GM12878 (cell line): ENCODE measurements around the gene MAMDC2. TPM values are rescaled to one million over a fixed set of nuclear protein-coding genes. Genes with fewer than 3 reads are reported as not detected.

Source experiments
- ATAC-seq: fragments of 200-7000 bp; cut with Tn5 transposase; 3 replicates; pipeline ENCODE4 v1.9.1; 2020; ENCODE audit warnings: mild to moderate bottlenecking, moderate library complexity
- BruUV-seq: library from RNA; stranded (reverse); fragments of 400-500 nt; replicated peaks from 2 replicates; lab custom pipeline; 2021; lab: Mats Ljungman, UMichigan
- CTCF ChIA-PET: fragments of 300-600 bp; sonication (Branson Sonifier 250); formaldehyde crosslinking; extraction: SDS; loops from one replicate; lab custom pipeline; 2021; ENCODE audit warnings: inconsistent platforms; lab: Yijun Ruan, JAX
- POLR2A ChIA-PET: fragments of 350-600 bp; formaldehyde crosslinking; extraction: SDS; loops from one replicate; lab custom pipeline; 2021; ENCODE audit warnings: inconsistent platforms; lab: Charles Lee
- RAD21 ChIA-PET: fragments of 300-600 bp; sonication (Branson Sonifier 250); formaldehyde crosslinking; loops from one replicate; lab custom pipeline; 2023; ENCODE audit warnings: antibody characterized with exemption; ENCODE audit not compliant: unreplicated experiment; lab: Charles Lee
- SMC1A ChIA-PET: fragments of 300-600 bp; sonication (Branson Sonifier 250); formaldehyde crosslinking; loops from one replicate; lab custom pipeline; 2023; ENCODE audit not compliant: unreplicated experiment, uncharacterized antibody; lab: Charles Lee
- DNase-seq: peaks from one replicate; pipeline ENCODE4 v3.0.0-alpha.2; 2011; ENCODE audit warnings: low read depth, low spot score
- FAIRE-seq: peaks from 3 replicates; lab custom pipeline; 2011; peaks lifted over from hg19 to GRCh38; lab: Jason Lieb, UNC
- H2AFZ ChIP-seq: 2 replicates; pipeline ENCODE4 v1.6.0; 2011; ENCODE audit warnings: low read depth, low read length, control low read depth; ENCODE audit not compliant: control insufficient read depth
- H3K27ac ChIP-seq: 2 replicates; pipeline ENCODE4 v1.5.1; 2011; ENCODE audit warnings: control low read depth; ENCODE audit not compliant: control insufficient read depth, insufficient read depth
- H3K27me3 ChIP-seq, 2 experiments: replicated peaks in 1 of 2; 2 replicates each; pipeline versions ENCODE4 v1.6.0 to v1.6.1; 2011; ENCODE audit warnings: low read length in 1 of 2; ENCODE audit not compliant: control insufficient read depth in 2 of 2, insufficient read depth in 2 of 2
- H3K36me3 ChIP-seq, 2 experiments: 2 replicates each; pipeline ENCODE4 v1.5.1; 2011; ENCODE audit warnings: low read length in 1 of 2; ENCODE audit not compliant: control insufficient read depth in 2 of 2, insufficient read depth in 2 of 2
- H3K4me1 ChIP-seq: 2 replicates; pipeline ENCODE4 v1.6.1; 2011; ENCODE audit warnings: mild to moderate bottlenecking, low read length, moderate library complexity, mixed read lengths; ENCODE audit not compliant: control insufficient read depth, insufficient read depth
- H3K4me2 ChIP-seq: 2 replicates; pipeline ENCODE4 v1.6.0; 2011; ENCODE audit warnings: control low read depth; ENCODE audit not compliant: control insufficient read depth, insufficient read depth
- H3K4me3 ChIP-seq: fragments of 200-600 bp; sonication (generic); 2 replicates; pipeline ENCODE4 v1.5.1; 2016
- H3K79me2 ChIP-seq: 2 replicates; pipeline ENCODE4 v1.6.0; 2011; ENCODE audit warnings: low read length; ENCODE audit not compliant: control insufficient read depth, insufficient read depth
- H3K9ac ChIP-seq: 2 replicates; pipeline ENCODE4 v1.8.0; 2011; ENCODE audit warnings: low read length, control low read depth, mixed read lengths; ENCODE audit not compliant: control insufficient read depth, insufficient read depth
- H3K9me3 ChIP-seq: replicated peaks from 3 replicates; pipeline ENCODE4 v1.5.1; 2011; ENCODE audit warnings: mild to moderate bottlenecking, low read length; ENCODE audit not compliant: control insufficient read depth, insufficient read depth
- H4K20me1 ChIP-seq: 2 replicates; pipeline ENCODE4 v1.6.0; 2011; ENCODE audit not compliant: control insufficient read depth, insufficient read depth
- BRCA1 ChIP-seq: IDR thresholded peaks from 2 replicates; pipeline ENCODE4 v1.6.1; 2011; ENCODE audit warnings: low read depth, low read length, improper control_type of control experiment
- CBFB ChIP-seq: IDR thresholded peaks from 2 replicates; pipeline ENCODE4 v1.6.1; 2016; ENCODE audit warnings: antibody characterized with exemption, low read depth
- EP300 ChIP-seq, 2 experiments: fragments of 150-350 bp in 1 of 2; IDR thresholded peaks; 2 replicates each; pipeline ENCODE4 v1.6.1; 2011 to 2012; ENCODE audit warnings: low read depth in 2 of 2, low read length in 2 of 2, borderline replicate concordance in 1 of 2, improper control_type of control experiment in 1 of 2, inconsistent platforms in 1 of 2; ENCODE audit not compliant: control insufficient read depth in 1 of 2
- GATAD2B ChIP-seq: fragments of 450-650 bp; conservative IDR thresholded peaks from 2 replicates; pipeline ENCODE4 v1.6.1; 2017; ENCODE audit warnings: low read depth, mild to moderate bottlenecking, moderate library complexity
- IRF3 ChIP-seq: fragments of 450-650 bp; IDR thresholded peaks from 2 replicates; pipeline ENCODE4 v1.6.1; 2014; ENCODE audit warnings: mild to moderate bottlenecking
- JUNB ChIP-seq: IDR thresholded peaks from 2 replicates; pipeline ENCODE4 v1.6.1; 2016; ENCODE audit warnings: antibody characterized with exemption, mild to moderate bottlenecking
- LARP7 ChIP-seq: fragments of 450-650 bp; IDR thresholded peaks from 2 replicates; pipeline ENCODE4 v1.6.1; 2017; ENCODE audit warnings: mild to moderate bottlenecking
- MEF2A ChIP-seq: IDR thresholded peaks from 2 replicates; pipeline ENCODE4 v1.6.1; 2011; ENCODE audit warnings: low read depth, mild to moderate bottlenecking, low read length, moderate library complexity; ENCODE audit not compliant: insufficient read depth
- MEF2B ChIP-seq: fragments of 450-650 bp; IDR thresholded peaks from 2 replicates; pipeline ENCODE4 v1.6.1; 2018; ENCODE audit warnings: mild to moderate bottlenecking, moderate library complexity; ENCODE audit not compliant: partially characterized antibody, poor library complexity, severe bottlenecking
- NFIC ChIP-seq: IDR thresholded peaks from 2 replicates; pipeline ENCODE4 v1.6.1; 2012; ENCODE audit warnings: low read depth, mild to moderate bottlenecking, inconsistent platforms, low read length, moderate library complexity
- PAX5 ChIP-seq: IDR thresholded peaks from 2 replicates; pipeline ENCODE4 v1.6.1; 2011; ENCODE audit warnings: low read depth, low read length, borderline replicate concordance
- POLR2AphosphoS5 ChIP-seq: IDR thresholded peaks from 2 replicates; pipeline ENCODE4 v1.6.1; 2011; ENCODE audit warnings: mild to moderate bottlenecking, low read length, inconsistent platforms
- RBBP5 ChIP-seq: fragments of 200-600 bp; sonication (generic); conservative IDR thresholded peaks from 2 replicates; pipeline ENCODE4 v1.6.1; 2016
- RELA ChIP-seq: fragments of 450-650 bp; IDR thresholded peaks from 2 replicates; pipeline ENCODE4 v1.8.0; 2014; ENCODE audit warnings: borderline replicate concordance; ENCODE audit not compliant: partially characterized antibody
- RELB ChIP-seq: fragments of 450-650 bp; IDR thresholded peaks from 2 replicates; pipeline ENCODE4 v1.6.1; 2017; ENCODE audit warnings: low read depth, mild to moderate bottlenecking, moderate library complexity
- RUNX3 ChIP-seq: IDR thresholded peaks from 2 replicates; pipeline ENCODE4 v1.6.1; 2012; ENCODE audit warnings: low read length, inconsistent platforms
- SP1 ChIP-seq: IDR thresholded peaks from one replicate; pipeline ENCODE4 v1.6.1; 2011; ENCODE audit warnings: low read depth, low read length
- TCF7 ChIP-seq: IDR thresholded peaks from 2 replicates; pipeline ENCODE4 v1.6.1; 2014; ENCODE audit warnings: antibody characterized with exemption, borderline replicate concordance
- USF1 ChIP-seq: IDR thresholded peaks from 2 replicates; pipeline ENCODE4 v1.6.1; 2011; ENCODE audit warnings: borderline replicate concordance, low read depth, mild to moderate bottlenecking, moderate library complexity, mixed read lengths, low read length; ENCODE audit not compliant: insufficient read depth; ENCODE audit errors: extremely low read length
- ZBTB11 ChIP-seq: fragments of 450-650 bp; formaldehyde crosslinking; IDR thresholded peaks from 2 replicates; pipeline ENCODE4 v1.5.0; 2022; ENCODE audit warnings: mild to moderate bottlenecking, missing genetic modification characterization
- WGBS: methylation state at CpG from one replicate; pipeline ENCODE4 v1.1.6; 2016; ENCODE audit warnings: low lambda C conversion rate; ENCODE audit not compliant: insufficient replicate concordance, insufficient coverage; ENCODE audit errors: missing lambda C conversion rate; 5-methylcytosine and 5-hydroxymethylcytosine counted together
- in situ Hi-C: fragments of 300-500 bp; cut with MboI; formaldehyde crosslinking; loops from 9 replicates; pipeline ENCODE4 v1.14.3; 2018; ENCODE audit warnings: mixed read lengths
- intact Hi-C: fragments of 100-400 bp; cut with micrococcal nuclease; formaldehyde crosslinking; loops from one replicate; pipeline ENCODE4 v1.14.2; 2022; ENCODE audit not compliant: unreplicated experiment
- polyA plus RNA-seq, 11 experiments: library from polyadenylated mRNA; depleted of rRNA in 4 of 11; unstranded in 6 of 11; stranded (reverse) in 5 of 11; fragments of >200 nt; fragmentation: Nextera tagmentation in 4 of 11; fragmentation: Illumina TruSeq in 1 of 11; extraction: Ambion mirVana in 4 of 11; extraction: Trizol in 1 of 11; gene quantifications; 1 replicate in 1 of 11; 2 replicates in 10 of 11; pipeline versions ENCODE4 v1.2.1 to v1.2.3, GENCODE V29; 2011 to 2016; ENCODE audit warnings: inconsistent platforms in 2 of 11, missing spikeins in 2 of 11, low read depth in 1 of 11
- total RNA-seq, 4 experiments: library from RNA; depleted of rRNA in 3 of 4; stranded (reverse); fragments of >200 nt in 3 of 4; fragmentation: Illumina TruSeq in 1 of 4; extraction: Trizol in 1 of 4; gene quantifications; 2 replicates each; pipeline versions ENCODE4 v1.2.1 to v1.2.3, GENCODE V29; 2013 to 2021

MAMDC2 gene
- total and polyA plus RNA-seq, 10 of the 15 experiments (the other 5 are each of a cell fraction or from before 2014, with no cell fraction given): 0.01 to 0.09 TPM; not detected in 8

GRCh38 chr9:70031141-70031545 is 12.5 kb upstream of the MAMDC2 start:
- DNase-seq: no peak
- Histone ChIP-seq H3K9ac (no peak overlapping the region), H2AFZ (no peak overlapping the region), H3K4me2 (no peak overlapping the region), H3K9me3 (no peaks in the 10 kb centered on the region), H4K20me1 (no peaks in the 10 kb centered on the region), H3K79me2 (no peaks in the 10 kb centered on the region), H3K27ac (no peak overlapping the region), H3K36me3 (no peaks in the 10 kb centered on the region), H3K27me3 (no peaks in the 10 kb centered on the region), H3K4me3 (no peak overlapping the region), H3K4me1 (no peaks in the 10 kb centered on the region)
- intact Hi-C loops: no loop called here
- ChIA-PET POLR2A (no interaction called here), RAD21 (no interaction called here), SMC1A (no interaction called here), CTCF (interaction anchor here (1.5 kb wide), 1 partner anchor 80 kb away, joined by 4 read pairs; no protein-coding TSS in a partner anchor)
- ATAC-seq: no peak
- in situ Hi-C loops: no loop called here
- FAIRE-seq: no peak
- BruUV-seq: no TSS peak
- WGBS: 0% methylated on average over 1 of the region's 1 CpG
- no peak for TF ChIP-seq PAX5
- TF ChIP-seq TCF7: peak; percentile 86
- TF ChIP-seq ZBTB11 (CRISPR knock-in tag): no peak
- no peak for TF ChIP-seq POLR2AphosphoS5
- TF ChIP-seq RELB: no peak
- no peak for TF ChIP-seq BRCA1
- TF ChIP-seq EP300 (IDR thresholded peaks at IDR 0.05; ENCODE audit: borderline replicate concordance in 1 of 2, control insufficient read depth in 1 of 2, low read depth in 2 of 2, low read length in 2 of 2): no peak
- TF ChIP-seq NFIC: peak; percentile 66; the same call in 1 of the 2 replicates
- TF ChIP-seq IRF3: no peak
- no peak for TF ChIP-seq MEF2B
- no peak for TF ChIP-seq RBBP5
- no peak for TF ChIP-seq USF1
- TF ChIP-seq JUNB: peak; percentile 76
- no peak for TF ChIP-seq SP1
- TF ChIP-seq CBFB: no peak
- peak; percentile 68; the same call in 1 of the 2 replicates for TF ChIP-seq MEF2A
- TF ChIP-seq LARP7: no peak
- no peak for TF ChIP-seq RELA
- TF ChIP-seq RUNX3: peak; percentile 72
- TF ChIP-seq GATAD2B: no peak
